AG10803 (cell line): ENCODE measurements around the gene TMEM178B.

Experiments
- DNase-seq: peaks from one replicate; pipeline ENCODE4 v3.0.0; 2010; ENCODE audit warnings: low read depth
- H3K4me3 ChIP-seq: 2 replicates; pipeline ENCODE4 v1.5.1; 2011; ENCODE audit warnings: mild to moderate bottlenecking, low read length, control low read depth
- TF ChIP-seq, protein P1 (sequence below): conservative IDR thresholded peaks from 2 replicates; pipeline ENCODE4 v1.5.1; 2011; ENCODE audit warnings: mild to moderate bottlenecking, low read length, control low read depth, inconsistent platforms

Gene TMEM178B

DNA sequence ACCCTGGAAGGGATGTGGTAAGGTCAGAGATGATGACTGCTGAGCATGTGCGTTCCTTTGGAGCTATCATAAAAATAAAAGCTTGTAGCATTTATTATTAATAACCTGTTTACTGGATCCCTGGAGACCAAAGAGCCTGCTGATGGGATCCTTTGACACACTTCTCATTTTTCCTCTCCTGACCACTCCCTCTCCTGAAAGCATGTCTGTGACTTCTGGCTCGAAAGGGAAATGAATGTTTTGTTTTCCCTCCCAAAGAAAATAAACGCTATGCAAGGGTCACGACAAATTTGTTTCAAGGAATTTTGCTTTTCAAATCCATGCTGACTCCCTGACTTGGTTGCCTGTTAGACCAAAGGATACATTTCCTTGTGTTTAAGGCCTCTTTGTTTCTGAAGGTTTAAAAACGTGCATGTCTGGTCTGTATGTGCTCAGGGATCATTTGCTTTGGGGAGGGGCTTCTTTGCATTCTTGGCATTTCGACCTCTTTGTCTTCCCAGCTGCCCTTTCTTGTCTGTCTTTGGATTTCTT is 292.3 kb downstream of the TMEM178B start:
- no peak for DNase-seq
- TF ChIP-seq, protein P1, sequence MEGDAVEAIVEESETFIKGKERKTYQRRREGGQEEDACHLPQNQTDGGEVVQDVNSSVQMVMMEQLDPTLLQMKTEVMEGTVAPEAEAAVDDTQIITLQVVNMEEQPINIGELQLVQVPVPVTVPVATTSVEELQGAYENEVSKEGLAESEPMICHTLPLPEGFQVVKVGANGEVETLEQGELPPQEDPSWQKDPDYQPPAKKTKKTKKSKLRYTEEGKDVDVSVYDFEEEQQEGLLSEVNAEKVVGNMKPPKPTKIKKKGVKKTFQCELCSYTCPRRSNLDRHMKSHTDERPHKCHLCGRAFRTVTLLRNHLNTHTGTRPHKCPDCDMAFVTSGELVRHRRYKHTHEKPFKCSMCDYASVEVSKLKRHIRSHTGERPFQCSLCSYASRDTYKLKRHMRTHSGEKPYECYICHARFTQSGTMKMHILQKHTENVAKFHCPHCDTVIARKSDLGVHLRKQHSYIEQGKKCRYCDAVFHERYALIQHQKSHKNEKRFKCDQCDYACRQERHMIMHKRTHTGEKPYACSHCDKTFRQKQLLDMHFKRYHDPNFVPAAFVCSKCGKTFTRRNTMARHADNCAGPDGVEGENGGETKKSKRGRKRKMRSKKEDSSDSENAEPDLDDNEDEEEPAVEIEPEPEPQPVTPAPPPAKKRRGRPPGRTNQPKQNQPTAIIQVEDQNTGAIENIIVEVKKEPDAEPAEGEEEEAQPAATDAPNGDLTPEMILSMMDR, result no peak
- H3K4me3 ChIP-seq, result no peak overlapping the region

DNA sequence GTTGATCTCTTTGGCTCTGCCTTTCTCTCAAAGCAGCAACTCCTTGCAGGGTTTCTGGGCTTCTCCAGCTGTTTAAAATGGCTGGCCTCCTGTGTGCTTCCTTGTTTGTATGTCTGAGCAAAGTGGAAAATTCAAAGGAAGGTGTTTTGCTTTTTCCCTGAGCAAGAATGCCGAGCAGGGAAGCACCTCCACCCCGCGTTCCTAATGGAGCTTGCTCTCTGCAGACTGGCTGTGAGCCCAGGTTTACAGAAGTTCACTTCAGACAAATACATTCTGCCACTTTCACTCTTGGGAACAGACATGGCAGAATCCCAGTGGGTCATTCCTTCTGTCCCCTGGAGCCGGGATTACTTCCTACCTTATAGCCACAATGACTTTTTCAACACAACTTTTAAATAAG is 295.6 kb downstream of the TMEM178B start:
- no peak for DNase-seq
- H3K4me3 ChIP-seq, result no peak overlapping the region
- TF ChIP-seq, protein P1, result no peak

DNA sequence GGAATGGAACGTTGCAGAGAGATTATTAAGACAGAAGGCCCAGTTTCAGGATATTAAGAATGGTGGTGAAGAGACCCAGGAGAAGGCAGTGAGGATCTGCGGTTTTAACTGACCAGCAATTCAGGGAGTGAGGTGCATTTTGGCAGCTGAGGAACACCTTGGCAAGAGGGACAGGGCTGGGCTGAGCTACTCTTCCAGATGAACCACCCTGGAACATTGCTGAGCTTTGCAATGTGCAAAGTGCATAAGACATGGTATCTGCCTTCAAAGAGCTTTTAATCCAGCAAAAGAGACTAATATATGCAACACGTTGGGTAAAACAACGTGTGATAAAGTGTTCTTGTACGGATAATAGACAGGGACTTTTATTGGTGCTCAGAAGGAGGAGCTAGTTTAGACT is 296.3 kb downstream of the TMEM178B start:
- H3K4me3 ChIP-seq, result no peak overlapping the region
- no peak for DNase-seq

DNA sequence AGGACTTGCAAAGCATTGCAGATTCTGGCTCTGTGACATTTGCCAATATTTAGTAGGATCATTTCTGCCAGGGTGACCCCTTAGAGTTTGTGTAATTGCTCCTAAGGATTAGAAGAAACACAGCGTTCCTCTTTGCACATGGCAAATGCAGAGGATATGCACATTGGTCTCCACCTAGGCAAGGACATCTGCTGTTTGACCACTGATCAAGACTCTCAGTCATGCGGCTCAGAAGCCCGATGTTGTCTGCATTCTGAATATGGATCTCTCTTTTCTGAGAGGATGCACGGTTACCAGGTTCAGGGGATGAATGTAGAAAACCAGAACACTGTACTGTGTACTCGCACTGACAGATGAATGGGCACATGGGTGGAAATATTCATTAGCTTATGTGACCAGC is 296.8 kb downstream of the TMEM178B start:
- no peak for DNase-seq
- no peak overlapping the region for H3K4me3 ChIP-seq
- TF ChIP-seq, protein P1, result no peak

More for the DNA sequence above, 296.3 kb downstream of the TMEM178B start:
- TF ChIP-seq, protein P1, result no peak

DNA sequence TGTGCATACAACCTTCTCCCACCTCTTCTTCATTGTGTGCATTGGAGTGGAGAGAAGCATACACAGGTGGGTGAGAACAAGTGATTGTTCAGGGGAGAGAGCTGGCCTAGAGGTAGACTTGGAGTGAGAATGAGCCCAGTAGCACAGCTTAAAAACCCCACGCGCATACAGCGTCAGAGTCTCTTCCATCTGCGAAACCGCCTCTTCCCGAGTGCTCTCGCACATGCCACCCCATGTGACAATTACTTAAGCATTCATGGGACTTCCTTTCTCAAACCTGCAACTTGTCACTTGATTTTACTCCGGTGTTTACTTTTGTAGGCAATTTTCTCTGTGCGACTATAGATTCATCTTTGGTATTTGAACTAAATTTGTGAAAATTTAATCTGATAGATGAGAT is 300.6 kb downstream of the TMEM178B start:
- H3K4me3 ChIP-seq, result no peak overlapping the region
- TF ChIP-seq, protein P1, result no peak
- no peak for DNase-seq

DNA sequence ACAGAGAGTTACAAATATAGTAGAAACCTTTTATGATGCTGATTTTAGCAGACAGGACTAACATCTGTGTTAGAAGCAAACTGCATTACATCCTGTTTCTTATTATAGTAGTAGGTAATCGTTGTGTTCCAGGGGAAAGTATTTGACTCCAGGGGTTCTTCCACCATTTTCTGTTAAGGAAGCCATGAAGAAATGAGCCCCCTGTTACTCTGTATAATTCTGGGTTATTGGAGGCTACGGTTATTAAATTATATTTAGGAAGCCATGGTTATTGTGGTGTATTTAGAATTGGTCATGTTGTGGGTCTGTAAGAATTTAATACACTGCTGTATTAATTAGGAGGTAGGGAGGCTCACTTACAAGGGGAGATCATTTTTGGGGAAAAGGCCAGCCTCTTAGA is 301.6 kb downstream of the TMEM178B start:
- no peak for DNase-seq
- no peak overlapping the region for H3K4me3 ChIP-seq
- TF ChIP-seq, protein P1, result no peak

DNA sequence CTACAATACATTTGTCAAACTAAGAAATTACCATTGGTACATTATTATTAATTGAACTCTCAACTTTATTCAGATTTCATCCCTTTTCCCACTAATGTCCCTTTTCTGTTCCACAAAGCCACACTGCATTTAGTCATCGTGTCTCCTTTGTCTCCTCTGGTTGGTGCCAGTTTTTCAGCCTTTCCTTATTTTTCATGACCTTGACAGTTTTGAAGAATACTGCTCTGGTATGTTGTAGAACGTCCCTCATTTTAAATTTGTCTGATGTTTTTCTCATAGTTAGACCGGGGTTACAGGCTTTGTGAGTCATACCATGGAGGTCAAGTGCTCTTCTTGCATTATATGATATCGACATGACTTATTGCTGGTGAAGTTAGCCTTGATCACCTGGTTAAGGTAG is 304.0 kb downstream of the TMEM178B start:
- DNase-seq, result no peak
- TF ChIP-seq, protein P1, result no peak
- no peak overlapping the region for H3K4me3 ChIP-seq
